PC-3 (cell line): ENCODE results near the gene DOCK10.

Experiments
- EZH2 ChIP-seq: fragments of 300-600 bp; sonication (generic); IDR thresholded peaks from one replicate; pipeline ENCODE4 v1.6.1; 2017; ENCODE audit warnings: antibody characterized with exemption, mild to moderate bottlenecking, low read length; ENCODE audit not compliant: unreplicated experiment
- EZH2phosphoT487 ChIP-seq: fragments of 300-600 bp; sonication (generic); IDR thresholded peaks from 2 replicates; pipeline ENCODE4 v1.6.1; 2018; ENCODE audit warnings: mild to moderate bottlenecking, antibody characterized with exemption, low read length, borderline replicate concordance
- TF ChIP-seq, protein P1 (sequence below): fragments of 300-600 bp; sonication (generic); conservative IDR thresholded peaks from 2 replicates; pipeline ENCODE4 v1.5.1; 2017; ENCODE audit warnings: antibody characterized with exemption, low read depth, mild to moderate bottlenecking, low read length

GRCh38 chr2:224861266-224861665, 181.0 kb downstream of the DOCK10 start:
- TF ChIP-seq, protein P1, sequence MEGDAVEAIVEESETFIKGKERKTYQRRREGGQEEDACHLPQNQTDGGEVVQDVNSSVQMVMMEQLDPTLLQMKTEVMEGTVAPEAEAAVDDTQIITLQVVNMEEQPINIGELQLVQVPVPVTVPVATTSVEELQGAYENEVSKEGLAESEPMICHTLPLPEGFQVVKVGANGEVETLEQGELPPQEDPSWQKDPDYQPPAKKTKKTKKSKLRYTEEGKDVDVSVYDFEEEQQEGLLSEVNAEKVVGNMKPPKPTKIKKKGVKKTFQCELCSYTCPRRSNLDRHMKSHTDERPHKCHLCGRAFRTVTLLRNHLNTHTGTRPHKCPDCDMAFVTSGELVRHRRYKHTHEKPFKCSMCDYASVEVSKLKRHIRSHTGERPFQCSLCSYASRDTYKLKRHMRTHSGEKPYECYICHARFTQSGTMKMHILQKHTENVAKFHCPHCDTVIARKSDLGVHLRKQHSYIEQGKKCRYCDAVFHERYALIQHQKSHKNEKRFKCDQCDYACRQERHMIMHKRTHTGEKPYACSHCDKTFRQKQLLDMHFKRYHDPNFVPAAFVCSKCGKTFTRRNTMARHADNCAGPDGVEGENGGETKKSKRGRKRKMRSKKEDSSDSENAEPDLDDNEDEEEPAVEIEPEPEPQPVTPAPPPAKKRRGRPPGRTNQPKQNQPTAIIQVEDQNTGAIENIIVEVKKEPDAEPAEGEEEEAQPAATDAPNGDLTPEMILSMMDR = no peak
- TF ChIP-seq EZH2 (no peak), EZH2phosphoT487 (no peak)
